Measurements from ENCODE around the gene CLPSL1.

The CLPSL1 gene

GRCh38 chr6:35804996-35805736 is 24.3 kb downstream of the CLPSL1 start, which contains the start of gene LHFPL5:
Gene LHFPL5 (plus strand): TSS chr6:35805352. CDS start chr6:35805671, 319 bp downstream.
- TF ChIP-seq CTCF (IDR thresholded peaks at IDR 0.05; ENCODE audit: extremely low read depth, insufficient read depth, missing control alignments) = no peak
- DNase-seq (ENCODE audit: low spot score) = peak; percentile 85

DNA sequence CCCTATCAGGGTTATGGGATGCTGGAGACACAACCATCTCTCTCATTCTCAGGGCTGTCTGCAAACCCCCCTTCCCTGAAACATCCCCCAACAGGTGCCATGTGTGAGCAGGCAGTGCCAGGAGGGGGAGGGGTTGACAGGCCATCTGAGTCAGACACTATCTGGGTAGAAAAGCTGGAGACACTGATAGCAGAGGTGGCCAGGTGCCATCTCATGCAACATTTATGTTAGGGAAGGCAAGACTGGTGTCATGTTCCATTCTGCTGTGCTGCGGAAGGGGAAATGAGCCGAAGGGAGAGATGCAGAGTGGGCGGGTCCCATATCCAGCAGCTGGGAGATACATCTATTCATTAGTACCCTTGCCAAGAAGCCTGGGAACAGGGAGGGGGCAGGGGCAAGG is 27.9 kb downstream of the CLPSL1 start:
- in situ Hi-C loops (cut with MboI; ENCODE audit: low pct_unique_long_range_greater_than_20kb, low sequenced_read_pairs, unreplicated experiment) = no loop called here
- no peak for TF ChIP-seq CTCF (IDR thresholded peaks at IDR 0.05; ENCODE audit: extremely low read depth, insufficient read depth, missing control alignments)
- DNase-seq (ENCODE audit: low spot score) = no peak

More at GRCh38 chr6:35804996-35805736, 24.3 kb downstream of the CLPSL1 start, which contains the start of gene LHFPL5:
- in situ Hi-C loops (cut with MboI; ENCODE audit: low pct_unique_long_range_greater_than_20kb, low sequenced_read_pairs, unreplicated experiment) = no loop called here

- TF ChIP-seq CTCF (IDR thresholded peaks at IDR 0.05; ENCODE audit: extremely low read depth, insufficient read depth, missing control alignments) = no peak
- in situ Hi-C loops (cut with MboI; ENCODE audit: low pct_unique_long_range_greater_than_20kb, low sequenced_read_pairs, unreplicated experiment) = no loop called here
- no peak for DNase-seq (ENCODE audit: low spot score)
Measured at GRCh38 chr6:35809809-35810208, 29.0 kb downstream of the CLPSL1 start.

GRCh38 chr6:35810971-35811698 is 30.3 kb downstream of the CLPSL1 start:
- DNase-seq (ENCODE audit: low spot score) = no peak
- in situ Hi-C loops (cut with MboI; ENCODE audit: low pct_unique_long_range_greater_than_20kb, low sequenced_read_pairs, unreplicated experiment) = no loop called here
- TF ChIP-seq CTCF (IDR thresholded peaks at IDR 0.05; ENCODE audit: extremely low read depth, insufficient read depth, missing control alignments) = no peak

DNA sequence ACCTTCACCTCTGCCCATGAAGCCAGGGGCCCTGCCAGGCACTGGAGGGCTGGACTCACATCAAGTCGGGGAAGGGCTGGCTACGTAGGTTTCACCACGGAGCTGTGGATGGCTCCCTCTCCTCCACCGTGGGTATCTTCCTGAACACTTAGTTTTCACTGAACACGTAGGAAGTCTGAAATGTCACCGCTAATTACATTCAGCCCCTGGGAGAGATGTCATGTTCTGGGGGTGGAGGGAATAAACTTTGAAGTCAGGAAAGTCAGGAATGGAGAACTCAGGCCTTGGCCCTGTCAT is 30.8 kb downstream of the CLPSL1 start:
- in situ Hi-C loops (cut with MboI; ENCODE audit: low pct_unique_long_range_greater_than_20kb, low sequenced_read_pairs, unreplicated experiment) = no loop called here
- DNase-seq (ENCODE audit: low spot score) = no peak
- TF ChIP-seq CTCF (IDR thresholded peaks at IDR 0.05; ENCODE audit: extremely low read depth, insufficient read depth, missing control alignments) = no peak

DNA sequence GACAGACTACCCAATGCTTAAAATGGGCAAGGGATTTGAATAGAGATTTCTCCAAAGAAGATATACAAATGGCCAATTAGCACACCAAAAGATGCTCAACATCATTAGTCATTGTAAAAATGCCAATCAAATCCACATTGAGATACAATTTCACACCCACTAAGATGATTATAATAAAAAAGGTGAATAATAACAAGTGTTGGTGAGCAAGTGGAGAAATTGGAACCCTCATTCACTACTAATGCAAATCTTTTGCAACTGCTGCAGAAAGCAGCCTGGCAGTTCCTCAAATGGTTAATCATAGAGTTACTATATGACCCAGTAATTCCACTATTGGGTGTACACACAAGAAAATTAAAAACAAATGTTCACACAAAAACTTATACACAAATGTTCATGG is 36.7 kb downstream of the CLPSL1 start:
- no peak for DNase-seq (ENCODE audit: low spot score)
- in situ Hi-C loops (cut with MboI; ENCODE audit: low pct_unique_long_range_greater_than_20kb, low sequenced_read_pairs, unreplicated experiment) = no loop called here
- TF ChIP-seq CTCF (IDR thresholded peaks at IDR 0.05; ENCODE audit: extremely low read depth, insufficient read depth, missing control alignments) = no peak

All from GM13977 (cell line).